K562 (cell line): ENCODE measurements around the gene WDR31. TPM values are rescaled to one million over a fixed set of nuclear protein-coding genes. Genes with fewer than 3 reads are reported as not detected.

Source experiments
- ATAC-seq: fragments of 200-7000 bp; cut with Tn5 transposase; 3 replicates; pipeline ENCODE4 v1.9.1; 2020; ENCODE audit warnings: moderate library complexity
- BruUV-seq: library from RNA; stranded (reverse); fragments of 400-500 nt; replicated peaks from 2 replicates; lab custom pipeline; 2021; lab: Mats Ljungman, UMichigan
- CTCF ChIA-PET: fragments of 300-600 bp; formaldehyde crosslinking; extraction: SDS; loops from one replicate; lab custom pipeline; 2021; ENCODE audit warnings: low intra/inter-chr PET ratio; lab: Yijun Ruan, JAX
- POLR2A ChIA-PET: fragments of 300-600, 350-650 bp; sonication (Branson Sonifier 250); formaldehyde crosslinking; extraction: SDS; loops from one replicate; lab custom pipeline; 2021; ENCODE audit warnings: antibody characterized with exemption, inconsistent platforms; lab: Yijun Ruan, JAX
- DNase-seq, 4 experiments: peaks; one replicate each; pipeline versions ENCODE4 v3.0.0 to v3.0.0-alpha.2; 2011 to 2018; ENCODE audit warnings: low spot score in 3 of 4, mixed read lengths in 3 of 4; ENCODE audit errors: extremely low read depth in 1 of 4
- FAIRE-seq: peaks from 2 replicates; lab custom pipeline; 2011; peaks lifted over from hg19 to GRCh38; lab: Jason Lieb, UNC
- H2AFZ ChIP-seq: 2 replicates; pipeline ENCODE4 v1.6.0; 2011; ENCODE audit warnings: low read depth, low read length, control low read depth, inconsistent platforms
- H3K27ac ChIP-seq: fragments of 200-600 bp; 3 replicates; pipeline ENCODE4 v1.8.0; 2011; ENCODE audit warnings: low read depth, mild to moderate bottlenecking, control low read depth, inconsistent platforms, low read length, moderate library complexity, mixed read lengths; ENCODE audit errors: extremely low read depth
- H3K27me3 ChIP-seq, 2 experiments: fragments of 300-600 bp in 1 of 2; 2 replicates in 1 of 2; 3 replicates in 1 of 2; pipeline versions ENCODE4 v1.6.0 to v1.8.0; 2011; ENCODE audit warnings: inconsistent platforms in 2 of 2, low read length in 2 of 2, mild to moderate bottlenecking in 1 of 2, mixed read lengths in 1 of 2, moderate library complexity in 1 of 2; ENCODE audit not compliant: control insufficient read depth in 2 of 2, insufficient read depth in 2 of 2
- H3K36me3 ChIP-seq: fragments of 300-600 bp; 3 replicates; pipeline ENCODE4 v1.8.0; 2011; ENCODE audit warnings: mild to moderate bottlenecking, low read length, inconsistent platforms; ENCODE audit not compliant: control insufficient read depth, insufficient read depth
- H3K4me1 ChIP-seq, 2 experiments: fragments of 200-600 bp in 1 of 2; replicated peaks in 1 of 2; 2 replicates in 1 of 2; 3 replicates in 1 of 2; pipeline versions ENCODE4 v1.5.1 to v1.8.0; 2011; ENCODE audit warnings: inconsistent platforms in 2 of 2, low read length in 2 of 2, mild to moderate bottlenecking in 1 of 2, mixed read lengths in 1 of 2, moderate library complexity in 1 of 2; ENCODE audit not compliant: control insufficient read depth in 2 of 2, insufficient read depth in 2 of 2
- H3K4me2 ChIP-seq: 2 replicates; pipeline ENCODE4 v1.6.1; 2011; ENCODE audit warnings: low read length, control low read depth, inconsistent platforms, mixed read lengths; ENCODE audit not compliant: insufficient read depth
- H3K4me3 ChIP-seq: fragments of 200-600 bp; sonication (generic), shearing (Covaris generic); 2 replicates; pipeline ENCODE4 v1.5.1; 2016; ENCODE audit warnings: control low read depth, inconsistent platforms
- H3K79me2 ChIP-seq: fragments of 200-600 bp; 3 replicates; pipeline ENCODE4 v1.8.0; 2011; ENCODE audit warnings: low read length, inconsistent platforms; ENCODE audit not compliant: control insufficient read depth, insufficient read depth
- H3K9ac ChIP-seq, 2 experiments: 2 replicates each; pipeline versions ENCODE4 v1.6.0 to v1.6.1; 2011; ENCODE audit warnings: low read depth in 2 of 2, low read length in 2 of 2, control low read depth in 1 of 2, inconsistent platforms in 1 of 2, mild to moderate bottlenecking in 1 of 2, mixed read lengths in 1 of 2; ENCODE audit not compliant: insufficient read depth in 1 of 2
- H3K9me1 ChIP-seq: one replicate; pipeline ENCODE4 v1.6.0; 2011; ENCODE audit warnings: inconsistent platforms, mild to moderate bottlenecking, low read length, moderate library complexity; ENCODE audit not compliant: control insufficient read depth, insufficient read depth
- H3K9me3 ChIP-seq: replicated peaks from 2 replicates; pipeline ENCODE4 v1.5.1; 2011; ENCODE audit warnings: low read depth, low read length, inconsistent platforms; ENCODE audit not compliant: control insufficient read depth, insufficient read depth
- H4K20me1 ChIP-seq: replicated peaks from 2 replicates; pipeline ENCODE4 v1.6.1; 2011; ENCODE audit warnings: low read length, inconsistent platforms, mixed read lengths; ENCODE audit not compliant: control insufficient read depth, insufficient read depth
- EP400 ChIP-seq: fragments of 450-650 bp; IDR thresholded peaks from 2 replicates; pipeline ENCODE4 v1.6.1; 2017; ENCODE audit warnings: antibody characterized with exemption, mild to moderate bottlenecking, moderate library complexity
- SAFB2 ChIP-seq: fragments of 200-400 bp; formaldehyde crosslinking; IDR thresholded peaks from 2 replicates; pipeline ENCODE4 v1.6.1; 2018; ENCODE audit warnings: borderline replicate concordance, low read length, low read depth, moderate library complexity; ENCODE audit not compliant: severe bottlenecking
- SMARCA5 ChIP-seq: fragments of 450-650 bp; IDR thresholded peaks from 2 replicates; pipeline ENCODE4 v1.6.1; 2016
- U2AF2 ChIP-seq: fragments of 200-400 bp; formaldehyde crosslinking; optimal IDR thresholded peaks from 2 replicates; pipeline ENCODE3; 2017; ENCODE audit warnings: low read depth, mild to moderate bottlenecking, low read length
- WGBS: fragments of 100-300 bp; shearing (Covaris generic); methylation state at CpG from one replicate; pipeline ENCODE4 v1.1.6; 2016; ENCODE audit warnings: low coverage, mixed read lengths; ENCODE audit not compliant: insufficient coverage; ENCODE audit errors: missing lambda C conversion rate; 5-methylcytosine and 5-hydroxymethylcytosine counted together
- in situ Hi-C: fragments of 300-500 bp; cut with MboI; formaldehyde crosslinking; loops from 4 replicates; pipeline ENCODE4 v1.15.0; 2018; ENCODE audit warnings: inconsistent platforms, mixed read lengths
- intact Hi-C: fragments of 100-400 bp; cut with micrococcal nuclease; formaldehyde crosslinking; loops from 2 replicates; pipeline ENCODE4 v1.14.2; 2022
- polyA plus RNA-seq, 8 experiments: library from polyadenylated mRNA; depleted of rRNA in 4 of 8; stranded (reverse) in 5 of 8; unstranded in 3 of 8; fragments of >200 nt; fragmentation: Nextera tagmentation in 2 of 8; fragmentation: Illumina TruSeq in 1 of 8; extraction: Ambion mirVana in 2 of 8; extraction: Trizol in 1 of 8; gene quantifications; 2 replicates each; pipeline versions ENCODE4 v1.2.1 to v1.2.3, GENCODE V29; 2011 to 2014; ENCODE audit warnings: inconsistent platforms in 1 of 8, missing spikeins in 1 of 8
- total RNA-seq, 7 experiments: library from RNA; depleted of rRNA in 6 of 7; stranded (reverse); fragments of >200 nt in 6 of 7; fragmentation: Illumina TruSeq in 2 of 7; extraction: Trizol in 2 of 7; gene quantifications; 2 replicates each; pipeline versions ENCODE4 v1.2.1 to v1.2.3, GENCODE V29; 2011 to 2021; ENCODE audit warnings: low replicate concordance in 1 of 7

The WDR31 gene
- total and polyA plus RNA-seq, 9 of the 15 experiments (the other 6 are each of a cell fraction or from before 2014, with no cell fraction given): 0.35 to 1.8 (median 0.95) TPM

GRCh38 chr9:113298924-113299770, 40.9 kb downstream of the WDR31 start:
- no peak for FAIRE-seq
- Histone ChIP-seq H3K4me3 (no peak overlapping the region), H3K4me2 (no peak overlapping the region), H3K4me1 (peaks cover 19 to 21% of the 10 kb centered on the region in 2 experiments; a peak in 4 of 5 replicates), H3K9me3 (no peaks in the 10 kb centered on the region), H3K27me3 (peaks cover 13 to 29% of the 10 kb centered on the region in 2 experiments), H3K27ac (no peak overlapping the region), H3K79me2 (no peaks in the 10 kb centered on the region), H3K9me1 (no peaks in the 10 kb centered on the region), H3K36me3 (no peaks in the 10 kb centered on the region), H3K9ac (no peak overlapping the region), H2AFZ (peak overlapping the region; percentile 71), H4K20me1 (0 out of 2 replicates have a peak, but pooled peaks cover 3% of the 10 kb centered on the region)
- POLR2A ChIA-PET: interaction anchor here (0.5 to 1.5 kb wide), 8 partner anchors 9 to 354 kb away, joined by 3 to 6 read pairs (median 3); partner anchors contain the start of genes C9orf43 and POLE3
- CTCF ChIA-PET: no interaction called here
- in situ Hi-C loops: no loop called here
- peak in 1 of 4 experiments; percentile 28 for DNase-seq
- intact Hi-C loops: no loop called here
- WGBS: 16% methylated on average over 14 of the region's 15 CpGs
- TF ChIP-seq SMARCA5 (no peak), SAFB2 (no peak), EP400 (no peak), U2AF2 (no peak)
- ATAC-seq: peak; percentile 30
- BruUV-seq: no TSS peak
